Endometrial microvascular endothelial cells (primary cell): ENCODE measurements around the gene OR52N1. TPM values are rescaled to one million over a fixed set of nuclear protein-coding genes. Genes with fewer than 3 reads are reported as not detected.

Experiments
- in situ Hi-C: cut with HindIII; loops from 2 replicates; pipeline ENCODE4 v1.10.0; 2017; ENCODE audit warnings: low sequenced_read_pairs, low pct_unique_long_range_greater_than_20kb; ENCODE audit errors: inconsistent ontology term
- total RNA-seq: library from RNA; depleted of rRNA; stranded (reverse); fragments of >200 nt; gene quantifications from one replicate; pipeline ENCODE4 v1.2.3, GENCODE V29; 2015; ENCODE audit errors: inconsistent ontology term

OR52N1 gene
- not detected for total RNA-seq

- in situ Hi-C loops: no loop called here
Observed at GRCh38 chr11:5791165-5791564, at the start of gene OR52N1. Gene OR52N1, minus strand, starts transcription at chr11:5791265. Its CDS starts 2,449 bp downstream, at chr11:5788816.

GRCh38 chr11:5837695-5838094, 46.6 kb upstream of the OR52N1 start:
- in situ Hi-C loops: no loop called here

DNA sequence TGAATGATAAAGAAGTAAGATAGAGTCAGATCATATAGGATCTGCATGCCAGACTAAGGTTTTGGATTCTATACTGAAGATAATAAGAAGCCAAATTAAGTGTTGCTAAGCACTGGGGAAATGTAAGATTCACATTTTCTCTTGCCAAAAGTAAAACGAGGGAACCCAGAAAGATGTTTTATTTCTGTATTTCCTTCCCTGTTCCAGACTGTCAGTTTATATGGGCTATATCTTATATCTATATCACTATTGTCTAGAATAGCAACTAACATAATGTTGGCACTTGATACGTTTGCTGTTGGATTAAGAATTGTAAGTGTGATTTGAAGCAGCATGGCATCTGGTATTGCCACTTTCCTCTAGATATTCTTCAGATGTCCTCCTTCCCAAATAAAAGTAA, 42.4 kb upstream of the OR52N1 start:
- in situ Hi-C loops: no loop called here

- in situ Hi-C loops: no loop called here
Observed at GRCh38 chr11:5831196-5831829, 40.2 kb upstream of the OR52N1 start.

DNA sequence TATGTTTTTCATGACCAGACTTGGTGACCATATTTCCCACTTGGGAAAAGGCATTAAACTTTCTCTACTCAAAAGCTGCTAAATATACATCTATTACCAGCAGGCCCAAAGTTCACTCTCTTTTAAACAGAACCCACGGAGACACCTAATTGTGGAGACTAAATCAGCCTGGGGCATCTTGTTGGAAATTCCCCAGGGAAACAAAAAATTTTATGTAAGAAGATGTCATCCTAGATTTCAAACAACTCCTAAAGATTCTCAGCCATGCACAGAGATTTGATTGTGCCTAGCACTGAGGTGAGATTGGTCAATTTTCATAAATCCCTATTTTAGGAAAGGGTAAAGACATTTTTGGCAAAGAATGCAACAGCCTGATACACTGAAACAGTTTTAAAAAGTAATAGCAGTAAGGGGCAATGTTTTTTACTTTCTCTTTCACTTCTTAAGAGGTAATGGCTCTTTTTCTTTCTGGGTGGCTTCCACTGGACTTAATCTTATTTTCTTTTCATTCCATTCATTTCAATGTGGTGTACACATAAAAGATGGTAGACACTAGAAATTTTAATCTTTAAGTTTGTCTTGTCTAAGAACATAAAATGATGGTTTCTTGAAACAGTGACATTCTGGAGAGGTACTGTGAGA, 27.3 kb upstream of the OR52N1 start:
- in situ Hi-C loops: no loop called here

GRCh38 chr11:5815534-5815933, 24.5 kb upstream of the OR52N1 start:
- in situ Hi-C loops: no loop called here

GRCh38 chr11:5809905-5810795, 19.1 kb upstream of the OR52N1 start:
- in situ Hi-C loops: no loop called here

- in situ Hi-C loops: no loop called here
Observed at GRCh38 chr11:5809122-5809519, 18.1 kb upstream of the OR52N1 start.

DNA sequence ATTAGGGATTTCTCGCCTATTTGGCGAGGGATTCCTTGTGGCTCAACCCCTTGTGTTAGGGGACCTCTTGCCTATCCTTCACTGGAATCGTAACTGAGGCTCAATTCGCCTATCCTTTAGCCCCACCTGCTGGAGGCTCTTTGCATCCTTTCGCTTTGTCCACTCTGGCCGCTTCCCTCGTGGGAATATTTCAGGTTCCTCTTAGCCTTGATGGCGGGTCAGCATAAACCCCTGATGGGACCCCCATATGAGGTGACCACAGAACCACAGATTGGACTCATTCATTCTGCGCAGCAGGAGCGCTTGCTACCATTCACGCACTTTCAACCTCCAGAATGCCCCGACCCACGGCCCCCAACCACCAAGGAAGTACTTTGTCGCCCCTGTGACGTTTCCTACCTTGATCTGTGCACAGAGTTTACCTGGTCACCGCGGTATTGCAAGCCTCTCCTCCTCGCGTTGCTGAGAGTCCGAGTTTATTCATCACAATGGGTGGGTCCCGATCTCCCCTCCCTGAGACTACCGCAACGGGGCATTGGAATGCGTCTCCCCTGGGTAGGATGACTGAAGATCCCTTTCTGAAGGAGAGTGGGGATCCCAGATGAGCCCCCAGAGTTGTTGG, 17.5 kb upstream of the OR52N1 start, which contains the start of gene OR52N2:
TSS of gene OR52N2 (plus strand) at position 425 of the 622 bp plus-strand sequence. CDS start 11,412 bp downstream, outside the sequence.
- in situ Hi-C loops: no loop called here

DNA sequence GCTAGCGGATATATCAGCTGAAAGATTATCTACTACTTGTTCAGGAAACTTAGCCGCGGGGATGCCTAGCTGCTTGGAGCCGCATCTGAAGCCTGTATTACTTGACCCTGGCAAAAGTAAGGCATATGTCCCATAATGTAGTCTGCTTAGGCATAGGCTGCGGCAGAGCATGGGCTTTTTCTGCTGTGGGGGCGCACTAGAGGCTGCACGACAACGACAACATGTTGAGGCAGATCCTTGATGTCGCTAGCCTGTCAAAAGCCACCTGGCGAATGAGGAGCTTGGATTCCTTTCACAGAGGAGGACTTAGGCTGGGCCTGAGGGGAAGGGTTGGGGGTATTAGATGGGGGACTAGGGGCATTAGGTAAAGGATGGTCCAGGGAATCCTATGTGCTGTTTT, 16.5 kb upstream of the OR52N1 start:
- in situ Hi-C loops: no loop called here

DNA sequence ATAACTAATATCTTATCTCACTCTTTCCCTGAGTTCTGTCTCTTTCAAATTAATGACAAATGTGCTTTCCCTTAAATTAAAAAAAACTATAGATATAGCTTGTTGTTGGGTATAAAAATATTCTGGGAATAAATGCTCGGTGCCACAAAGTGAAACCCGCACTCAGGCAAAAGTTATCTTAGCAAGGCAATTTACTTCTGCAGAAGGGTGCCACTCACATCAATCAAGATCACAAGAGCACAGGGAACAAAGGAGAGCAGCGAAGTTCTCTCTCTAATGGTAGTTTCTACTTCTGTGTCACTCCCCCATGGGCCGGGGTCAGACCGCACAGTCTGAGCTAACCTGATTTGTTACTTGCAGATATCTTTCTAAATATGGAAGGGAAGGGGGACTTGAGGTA, 12.9 kb upstream of the OR52N1 start:
- in situ Hi-C loops: no loop called here

DNA sequence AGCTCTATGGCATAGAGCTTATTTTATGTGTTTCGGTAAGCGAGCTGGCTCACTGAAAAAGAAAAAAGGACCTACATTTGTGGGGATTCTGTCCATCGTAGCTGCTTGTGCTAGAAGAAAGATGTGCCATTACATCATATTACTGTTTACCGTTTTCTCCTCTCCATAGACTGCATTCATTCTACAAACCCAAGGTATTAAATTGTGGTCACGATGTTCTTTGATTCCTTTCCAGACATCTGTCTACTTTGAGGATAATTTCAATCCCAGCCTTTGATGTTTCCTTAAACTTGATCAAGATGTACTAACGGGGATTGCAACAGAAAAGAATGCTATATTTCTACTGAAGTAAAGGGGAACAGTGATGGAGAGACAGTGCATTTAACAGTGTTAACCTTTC, 5.5 kb upstream of the OR52N1 start:
- in situ Hi-C loops: no loop called here

DNA sequence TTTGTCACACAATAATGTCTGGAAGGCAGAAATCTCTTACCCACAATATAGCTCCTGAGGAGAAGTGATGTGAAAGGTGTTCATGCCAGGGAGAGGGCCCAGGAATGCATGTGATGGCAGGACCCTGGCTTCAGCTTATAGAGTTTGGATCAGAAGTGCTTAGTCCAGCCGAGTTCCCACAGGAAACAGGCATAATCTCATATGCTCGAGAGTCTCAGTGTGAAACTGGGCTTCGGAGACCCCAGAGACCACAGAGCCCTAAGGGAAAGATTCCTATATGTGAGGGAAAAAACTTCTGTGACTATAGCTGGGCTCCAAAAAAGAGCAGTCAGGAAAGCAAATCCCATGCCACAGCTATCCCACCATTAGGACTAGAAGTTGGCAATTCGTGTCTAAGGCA, 7.8 kb downstream of the OR52N1 start, which contains the start of gene OR52N5:
TSS of gene OR52N5 (minus strand) at position 101 of the 400 bp plus-strand sequence. CDS start 4,721 bp downstream, outside the sequence.
- in situ Hi-C loops: no loop called here

DNA sequence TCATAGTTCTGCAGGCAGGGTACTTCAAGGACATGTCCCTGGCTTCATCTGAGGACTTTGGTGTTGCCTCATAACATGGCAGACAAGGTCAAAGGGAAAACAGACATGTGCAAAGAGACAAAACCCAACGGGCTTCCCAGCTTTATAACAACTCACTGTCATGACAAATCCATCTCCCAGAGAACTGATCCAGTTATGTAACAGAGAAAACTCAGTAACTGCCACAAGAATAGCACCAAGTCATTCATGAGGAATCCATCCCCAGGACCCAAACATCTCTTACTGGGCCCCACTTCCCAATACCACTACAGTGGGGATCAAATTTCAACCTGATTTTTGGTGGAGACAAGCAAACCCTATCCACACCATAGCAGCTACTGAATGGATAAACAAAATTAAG, 24.0 kb downstream of the OR52N1 start:
- in situ Hi-C loops: no loop called here

DNA sequence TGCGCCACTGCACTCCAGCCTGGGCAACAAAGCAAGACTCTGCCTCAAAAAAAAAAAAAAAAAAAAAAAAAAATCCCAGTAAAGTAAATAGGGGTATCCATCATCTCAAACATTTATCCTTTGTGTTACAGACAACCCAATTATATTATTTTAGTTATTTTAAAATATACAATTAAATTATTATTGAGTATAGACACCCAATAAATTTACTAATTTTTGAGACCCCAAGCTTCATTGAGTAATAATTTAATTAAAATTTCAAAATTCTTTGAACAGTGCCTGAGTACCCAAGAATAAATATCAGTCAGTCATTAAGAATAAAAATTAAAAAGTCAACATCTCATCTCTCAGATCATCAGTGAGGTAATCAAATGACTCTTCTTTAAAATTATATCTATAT, 37.1 kb downstream of the OR52N1 start, which contains the start of gene OR52N4:
TSS of gene OR52N4 (plus strand) at position 301 of the 400 bp plus-strand sequence. CDS start 498 bp downstream, outside the sequence.
- in situ Hi-C loops: no loop called here

DNA sequence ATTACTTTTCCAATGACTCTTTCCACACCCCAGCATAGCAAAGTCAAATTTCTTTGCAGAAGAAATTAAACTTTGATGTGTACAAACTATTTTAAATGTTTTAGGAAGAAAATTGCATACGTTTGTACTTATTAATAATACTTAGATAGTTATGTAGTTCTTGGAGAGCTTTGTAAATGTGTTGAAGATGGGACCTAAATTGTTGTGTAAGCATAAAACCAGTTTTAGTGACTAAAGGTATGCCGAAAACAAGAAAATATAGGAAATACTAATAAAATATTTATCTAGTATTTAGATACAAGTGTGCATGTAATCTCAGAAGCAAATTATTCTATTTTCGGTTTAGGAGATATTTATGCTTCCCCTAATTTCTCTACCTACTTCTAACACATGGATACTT, 41.2 kb downstream of the OR52N1 start:
- in situ Hi-C loops: no loop called here

- in situ Hi-C loops: no loop called here
Observed at GRCh38 chr11:5746614-5747013, 44.5 kb downstream of the OR52N1 start.

DNA sequence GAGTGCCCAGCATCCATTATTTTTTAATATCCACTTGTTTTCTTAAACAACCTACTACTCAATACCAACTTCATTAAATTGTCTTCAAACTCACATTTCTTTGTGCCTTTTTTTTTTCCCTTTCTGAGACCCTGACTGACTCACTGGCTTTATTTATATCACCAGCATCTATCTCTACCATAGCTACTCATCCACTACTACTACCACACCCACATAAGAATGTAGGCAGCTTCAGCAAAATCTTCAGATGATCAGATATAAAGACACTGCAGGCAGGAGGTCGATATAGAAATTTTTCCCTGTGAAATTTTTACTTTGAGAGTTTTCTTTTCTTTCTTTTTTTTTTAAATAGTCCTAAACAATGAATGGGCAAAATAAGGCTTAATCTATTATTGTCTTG, 52.6 kb downstream of the OR52N1 start:
- in situ Hi-C loops: no loop called here
